Mesodermal cell (in vitro differentiated cells): ENCODE measurements around the gene RMP24.

Source experiments
- H3K27ac ChIP-seq: 2 replicates; pipeline ENCODE4 v1.7.0; 2013; ENCODE audit warnings: mild to moderate bottlenecking, low read depth, low read length, moderate library complexity; ENCODE audit not compliant: severe bottlenecking
- H3K36me3 ChIP-seq: 2 replicates; pipeline ENCODE4 v1.7.1; 2013; ENCODE audit warnings: mild to moderate bottlenecking, low read length, moderate library complexity; ENCODE audit not compliant: control insufficient read depth, insufficient read depth
- H3K4me1 ChIP-seq: one replicate; pipeline ENCODE4 v1.7.1; 2013; ENCODE audit warnings: mild to moderate bottlenecking, low read length; ENCODE audit not compliant: insufficient read depth, control insufficient read depth, poor library complexity, severe bottlenecking
- H3K4me3 ChIP-seq: 2 replicates; pipeline ENCODE4 v1.7.0; 2013; ENCODE audit warnings: low read length, control low read depth, mild to moderate bottlenecking; ENCODE audit not compliant: insufficient read depth, poor library complexity, severe bottlenecking; ENCODE audit errors: extremely low read depth
- H3K9me3 ChIP-seq: 2 replicates; pipeline ENCODE4 v1.7.1; 2013; ENCODE audit warnings: mild to moderate bottlenecking, low read length, moderate library complexity; ENCODE audit not compliant: control insufficient read depth
- WGBS, 2 experiments: methylation state at CpG; one replicate each; pipeline ENCODE4 v1.1.5; 2013; ENCODE audit warnings: missing lambda C conversion rate in 2 of 2; ENCODE audit not compliant: insufficient coverage in 2 of 2; 5-methylcytosine and 5-hydroxymethylcytosine counted together

Gene RMP24

GRCh38 chr18:36025025-36025424 lies 52.5 kb downstream of the RMP24 start:
- Histone ChIP-seq H3K4me3 (no peak overlapping the region), H3K27ac (peak overlapping the region; percentile 16), H3K4me1 (no peaks in the 10 kb centered on the region), H3K36me3 (peaks cover 38% of the 10 kb centered on the region), H3K9me3 (no peaks in the 10 kb centered on the region)
- no CpG with 5 or more reads among the region's 1 CpG for WGBS, 2 experiments

GRCh38 chr18:36028859-36029258 lies 56.4 kb downstream of the RMP24 start:
- Histone ChIP-seq H3K9me3 (no peaks in the 10 kb centered on the region), H3K4me3 (no peak overlapping the region), H3K27ac (no peak overlapping the region), H3K36me3 (peaks cover 65% of the 10 kb centered on the region), H3K4me1 (no peaks in the 10 kb centered on the region)
- WGBS, 2 experiments, result no CpG with 5 or more reads among the region's 2 CpGs
